ENCODE results near the gene PPP2R3A. TPM values are rescaled to one million over a fixed set of nuclear protein-coding genes. Genes with fewer than 3 reads are reported as not detected.

Gene PPP2R3A
- total and polyA plus RNA-seq, 2 experiments from 2014 or later, result 6.4 to 15.2 TPM

DNA sequence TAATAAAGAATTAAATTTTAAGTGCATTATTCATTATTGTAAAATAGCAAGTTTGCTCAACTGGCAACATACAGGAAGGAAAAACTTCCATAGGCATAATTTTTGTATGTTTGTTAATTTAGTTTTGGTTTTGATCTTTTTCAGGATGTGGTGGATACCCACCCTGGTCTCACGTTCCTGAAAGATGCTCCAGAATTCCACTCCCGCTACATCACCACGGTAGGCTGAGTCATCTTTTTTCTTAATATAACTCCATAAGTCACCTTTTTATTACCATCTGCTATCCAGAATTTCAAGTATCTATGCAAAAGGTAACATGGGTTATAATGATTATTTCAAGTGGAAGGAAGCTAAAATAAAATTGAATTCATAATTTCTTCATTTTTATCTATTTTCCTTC lies 104.8 kb downstream of the PPP2R3A start:
- no peak overlapping the region for H3K4me2 ChIP-seq
- no peak overlapping the region for H3K27ac ChIP-seq (ENCODE audit: low read depth)
- no peak for DNase-seq (ENCODE audit: low spot score)
- no peak for ATAC-seq
- H3K4me1 Mint-ChIP-seq, result peaks cover 1% of the 10 kb centered on the region; the same call in 2 of the 3 replicates
- no peaks in the 10 kb centered on the region for H3K27me3 ChIP-seq (ENCODE audit: insufficient read depth)
- no peaks in the 10 kb centered on the region for H3K4me1 ChIP-seq (ENCODE audit: insufficient read depth)
- no peaks in the 10 kb centered on the region for H3K79me2 ChIP-seq (replicated peaks; ENCODE audit: insufficient read depth)
- no peaks in the 10 kb centered on the region for H4K20me1 ChIP-seq (replicated peaks; ENCODE audit: insufficient read depth)
- no peak overlapping the region for H3K4me3 ChIP-seq
- no peaks in the 10 kb centered on the region for H3K9me3 Mint-ChIP-seq
- no peaks in the 10 kb centered on the region for H3F3A ChIP-seq (replicated peaks; ENCODE audit: low read depth)
- H2AFZ ChIP-seq, result no peak overlapping the region
- TF ChIP-seq, protein P1, sequence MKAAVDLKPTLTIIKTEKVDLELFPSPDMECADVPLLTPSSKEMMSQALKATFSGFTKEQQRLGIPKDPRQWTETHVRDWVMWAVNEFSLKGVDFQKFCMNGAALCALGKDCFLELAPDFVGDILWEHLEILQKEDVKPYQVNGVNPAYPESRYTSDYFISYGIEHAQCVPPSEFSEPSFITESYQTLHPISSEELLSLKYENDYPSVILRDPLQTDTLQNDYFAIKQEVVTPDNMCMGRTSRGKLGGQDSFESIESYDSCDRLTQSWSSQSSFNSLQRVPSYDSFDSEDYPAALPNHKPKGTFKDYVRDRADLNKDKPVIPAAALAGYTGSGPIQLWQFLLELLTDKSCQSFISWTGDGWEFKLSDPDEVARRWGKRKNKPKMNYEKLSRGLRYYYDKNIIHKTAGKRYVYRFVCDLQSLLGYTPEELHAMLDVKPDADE (IDR thresholded peaks at IDR 0.05), result no peak
- TF ChIP-seq, protein P2, sequence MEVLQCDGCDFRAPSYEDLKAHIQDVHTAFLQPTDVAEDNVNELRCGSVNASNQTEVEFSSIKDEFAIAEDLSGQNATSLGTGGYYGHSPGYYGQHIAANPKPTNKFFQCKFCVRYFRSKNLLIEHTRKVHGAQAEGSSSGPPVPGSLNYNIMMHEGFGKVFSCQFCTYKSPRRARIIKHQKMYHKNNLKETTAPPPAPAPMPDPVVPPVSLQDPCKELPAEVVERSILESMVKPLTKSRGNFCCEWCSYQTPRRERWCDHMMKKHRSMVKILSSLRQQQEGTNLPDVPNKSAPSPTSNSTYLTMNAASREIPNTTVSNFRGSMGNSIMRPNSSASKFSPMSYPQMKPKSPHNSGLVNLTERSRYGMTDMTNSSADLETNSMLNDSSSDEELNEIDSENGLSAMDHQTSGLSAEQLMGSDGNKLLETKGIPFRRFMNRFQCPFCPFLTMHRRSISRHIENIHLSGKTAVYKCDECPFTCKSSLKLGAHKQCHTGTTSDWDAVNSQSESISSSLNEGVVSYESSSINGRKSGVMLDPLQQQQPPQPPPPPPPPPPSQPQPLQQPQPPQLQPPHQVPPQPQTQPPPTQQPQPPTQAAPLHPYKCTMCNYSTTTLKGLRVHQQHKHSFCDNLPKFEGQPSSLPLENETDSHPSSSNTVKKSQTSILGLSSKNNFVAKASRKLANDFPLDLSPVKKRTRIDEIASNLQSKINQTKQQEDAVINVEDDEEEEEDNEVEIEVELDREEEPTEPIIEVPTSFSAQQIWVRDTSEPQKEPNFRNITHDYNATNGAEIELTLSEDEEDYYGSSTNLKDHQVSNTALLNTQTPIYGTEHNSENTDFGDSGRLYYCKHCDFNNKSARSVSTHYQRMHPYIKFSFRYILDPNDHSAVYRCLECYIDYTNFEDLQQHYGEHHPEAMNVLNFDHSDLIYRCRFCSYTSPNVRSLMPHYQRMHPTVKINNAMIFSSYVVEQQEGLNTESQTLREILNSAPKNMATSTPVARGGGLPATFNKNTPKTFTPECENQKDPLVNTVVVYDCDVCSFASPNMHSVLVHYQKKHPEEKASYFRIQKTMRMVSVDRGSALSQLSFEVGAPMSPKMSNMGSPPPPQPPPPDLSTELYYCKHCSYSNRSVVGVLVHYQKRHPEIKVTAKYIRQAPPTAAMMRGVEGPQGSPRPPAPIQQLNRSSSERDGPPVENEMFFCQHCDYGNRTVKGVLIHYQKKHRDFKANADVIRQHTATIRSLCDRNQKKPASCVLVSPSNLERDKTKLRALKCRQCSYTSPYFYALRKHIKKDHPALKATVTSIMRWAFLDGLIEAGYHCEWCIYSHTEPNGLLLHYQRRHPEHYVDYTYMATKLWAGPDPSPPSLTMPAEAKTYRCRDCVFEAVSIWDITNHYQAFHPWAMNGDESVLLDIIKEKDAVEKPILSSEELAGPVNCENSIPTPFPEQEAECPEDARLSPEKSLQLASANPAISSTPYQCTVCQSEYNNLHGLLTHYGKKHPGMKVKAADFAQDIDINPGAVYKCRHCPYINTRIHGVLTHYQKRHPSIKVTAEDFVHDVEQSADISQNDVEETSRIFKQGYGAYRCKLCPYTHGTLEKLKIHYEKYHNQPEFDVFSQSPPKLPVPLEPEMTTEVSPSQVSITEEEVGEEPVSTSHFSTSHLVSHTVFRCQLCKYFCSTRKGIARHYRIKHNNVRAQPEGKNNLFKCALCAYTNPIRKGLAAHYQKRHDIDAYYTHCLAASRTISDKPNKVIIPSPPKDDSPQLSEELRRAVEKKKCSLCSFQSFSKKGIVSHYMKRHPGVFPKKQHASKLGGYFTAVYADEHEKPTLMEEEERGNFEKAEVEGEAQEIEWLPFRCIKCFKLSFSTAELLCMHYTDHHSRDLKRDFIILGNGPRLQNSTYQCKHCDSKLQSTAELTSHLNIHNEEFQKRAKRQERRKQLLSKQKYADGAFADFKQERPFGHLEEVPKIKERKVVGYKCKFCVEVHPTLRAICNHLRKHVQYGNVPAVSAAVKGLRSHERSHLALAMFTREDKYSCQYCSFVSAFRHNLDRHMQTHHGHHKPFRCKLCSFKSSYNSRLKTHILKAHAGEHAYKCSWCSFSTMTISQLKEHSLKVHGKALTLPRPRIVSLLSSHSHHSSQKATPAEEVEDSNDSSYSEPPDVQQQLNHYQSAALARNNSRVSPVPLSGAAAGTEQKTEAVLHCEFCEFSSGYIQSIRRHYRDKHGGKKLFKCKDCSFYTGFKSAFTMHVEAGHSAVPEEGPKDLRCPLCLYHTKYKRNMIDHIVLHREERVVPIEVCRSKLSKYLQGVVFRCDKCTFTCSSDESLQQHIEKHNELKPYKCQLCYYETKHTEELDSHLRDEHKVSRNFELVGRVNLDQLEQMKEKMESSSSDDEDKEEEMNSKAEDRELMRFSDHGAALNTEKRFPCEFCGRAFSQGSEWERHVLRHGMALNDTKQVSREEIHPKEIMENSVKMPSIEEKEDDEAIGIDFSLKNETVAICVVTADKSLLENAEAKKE (CRISPR knock-in tag; IDR thresholded peaks at IDR 0.05), result no peak
- TF ChIP-seq STAT1 (IDR thresholded peaks at IDR 0.05; ENCODE audit: unreplicated experiment) (no peak), POLR2AphosphoS5 (IDR thresholded peaks at IDR 0.05; ENCODE audit: low read depth) (no peak), EZH2phosphoT487 (IDR thresholded peaks at IDR 0.05; ENCODE audit: unreplicated experiment) (no peak), NANOG (IDR thresholded peaks at IDR 0.05; ENCODE audit: borderline replicate concordance) (no peak), CREB1 (CRISPR knock-in tag; IDR thresholded peaks at IDR 0.05; ENCODE audit: low read depth) (no peak), ZNF114 (CRISPR knock-in tag; IDR thresholded peaks at IDR 0.05) (no peak), EZH2 (IDR thresholded peaks at IDR 0.05; ENCODE audit: low read depth, unreplicated experiment) (no peak), ZNF331 (CRISPR knock-in tag; IDR thresholded peaks at IDR 0.05; ENCODE audit: low read depth) (no peak), JUNB (IDR thresholded peaks at IDR 0.05; ENCODE audit: unreplicated experiment) (no peak)
- TF ChIP-seq, protein P3, sequence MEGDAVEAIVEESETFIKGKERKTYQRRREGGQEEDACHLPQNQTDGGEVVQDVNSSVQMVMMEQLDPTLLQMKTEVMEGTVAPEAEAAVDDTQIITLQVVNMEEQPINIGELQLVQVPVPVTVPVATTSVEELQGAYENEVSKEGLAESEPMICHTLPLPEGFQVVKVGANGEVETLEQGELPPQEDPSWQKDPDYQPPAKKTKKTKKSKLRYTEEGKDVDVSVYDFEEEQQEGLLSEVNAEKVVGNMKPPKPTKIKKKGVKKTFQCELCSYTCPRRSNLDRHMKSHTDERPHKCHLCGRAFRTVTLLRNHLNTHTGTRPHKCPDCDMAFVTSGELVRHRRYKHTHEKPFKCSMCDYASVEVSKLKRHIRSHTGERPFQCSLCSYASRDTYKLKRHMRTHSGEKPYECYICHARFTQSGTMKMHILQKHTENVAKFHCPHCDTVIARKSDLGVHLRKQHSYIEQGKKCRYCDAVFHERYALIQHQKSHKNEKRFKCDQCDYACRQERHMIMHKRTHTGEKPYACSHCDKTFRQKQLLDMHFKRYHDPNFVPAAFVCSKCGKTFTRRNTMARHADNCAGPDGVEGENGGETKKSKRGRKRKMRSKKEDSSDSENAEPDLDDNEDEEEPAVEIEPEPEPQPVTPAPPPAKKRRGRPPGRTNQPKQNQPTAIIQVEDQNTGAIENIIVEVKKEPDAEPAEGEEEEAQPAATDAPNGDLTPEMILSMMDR (conservative IDR thresholded peaks at IDR 0.05; ENCODE audit: low read depth in 2 of 2), result no peak
- TF ChIP-seq, protein P4, sequence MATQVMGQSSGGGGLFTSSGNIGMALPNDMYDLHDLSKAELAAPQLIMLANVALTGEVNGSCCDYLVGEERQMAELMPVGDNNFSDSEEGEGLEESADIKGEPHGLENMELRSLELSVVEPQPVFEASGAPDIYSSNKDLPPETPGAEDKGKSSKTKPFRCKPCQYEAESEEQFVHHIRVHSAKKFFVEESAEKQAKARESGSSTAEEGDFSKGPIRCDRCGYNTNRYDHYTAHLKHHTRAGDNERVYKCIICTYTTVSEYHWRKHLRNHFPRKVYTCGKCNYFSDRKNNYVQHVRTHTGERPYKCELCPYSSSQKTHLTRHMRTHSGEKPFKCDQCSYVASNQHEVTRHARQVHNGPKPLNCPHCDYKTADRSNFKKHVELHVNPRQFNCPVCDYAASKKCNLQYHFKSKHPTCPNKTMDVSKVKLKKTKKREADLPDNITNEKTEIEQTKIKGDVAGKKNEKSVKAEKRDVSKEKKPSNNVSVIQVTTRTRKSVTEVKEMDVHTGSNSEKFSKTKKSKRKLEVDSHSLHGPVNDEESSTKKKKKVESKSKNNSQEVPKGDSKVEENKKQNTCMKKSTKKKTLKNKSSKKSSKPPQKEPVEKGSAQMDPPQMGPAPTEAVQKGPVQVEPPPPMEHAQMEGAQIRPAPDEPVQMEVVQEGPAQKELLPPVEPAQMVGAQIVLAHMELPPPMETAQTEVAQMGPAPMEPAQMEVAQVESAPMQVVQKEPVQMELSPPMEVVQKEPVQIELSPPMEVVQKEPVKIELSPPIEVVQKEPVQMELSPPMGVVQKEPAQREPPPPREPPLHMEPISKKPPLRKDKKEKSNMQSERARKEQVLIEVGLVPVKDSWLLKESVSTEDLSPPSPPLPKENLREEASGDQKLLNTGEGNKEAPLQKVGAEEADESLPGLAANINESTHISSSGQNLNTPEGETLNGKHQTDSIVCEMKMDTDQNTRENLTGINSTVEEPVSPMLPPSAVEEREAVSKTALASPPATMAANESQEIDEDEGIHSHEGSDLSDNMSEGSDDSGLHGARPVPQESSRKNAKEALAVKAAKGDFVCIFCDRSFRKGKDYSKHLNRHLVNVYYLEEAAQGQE (IDR thresholded peaks at IDR 0.05; ENCODE audit: unreplicated experiment), result no peak
- peaks cover 4% of the 10 kb centered on the region; the same call in 1 of the 3 replicates for H3K36me3 Mint-ChIP-seq (ENCODE audit: low read depth)
- no peaks in the 10 kb centered on the region for H3K36me3 ChIP-seq (ENCODE audit: insufficient read depth)
- H3K9me2 ChIP-seq (ENCODE audit: insufficient read depth), result no peaks in the 10 kb centered on the region
- H3K27ac Mint-ChIP-seq, result no peak overlapping the region
- peaks cover 6% of the 10 kb centered on the region for H3K27me3 Mint-ChIP-seq (ENCODE audit: insufficient read depth, low read depth, poor library complexity)
- no peak overlapping the region for H3K4me3 Mint-ChIP-seq
